Caco-2 (cell line): ENCODE measurements around the gene CHCHD1. TPM values are rescaled to one million over a fixed set of nuclear protein-coding genes. Genes with fewer than 3 reads are reported as not detected.

Experiments used
- BruUV-seq: library from RNA; stranded (reverse); fragments of 400-500 nt; replicated peaks from 2 replicates; lab custom pipeline; 2021; lab: Mats Ljungman, UMichigan
- CTCF ChIA-PET: fragments of 300-600 bp; sonication (Branson Sonifier 250); formaldehyde crosslinking; loops from one replicate; lab custom pipeline; 2022; ENCODE audit warnings: antibody characterized with exemption; lab: Charles Lee
- POLR2A ChIA-PET: fragments of 300-600 bp; sonication (Branson Sonifier 250); formaldehyde crosslinking; loops from one replicate; lab custom pipeline; 2022; ENCODE audit warnings: antibody characterized with exemption; lab: Charles Lee
- DNase-seq, 2 experiments: peaks; one replicate each; pipeline versions ENCODE4 v3.0.0 to v3.0.0-alpha.2; 2020 to 2022
- H3K27me3 ChIP-seq: replicated peaks from 2 replicates; pipeline ENCODE4 v1.6.0; 2011; ENCODE audit warnings: low read length; ENCODE audit not compliant: control insufficient read depth, insufficient read depth
- H3K36me3 ChIP-seq: 2 replicates; pipeline ENCODE4 v1.5.1; 2011; ENCODE audit warnings: low read length; ENCODE audit not compliant: control insufficient read depth, insufficient read depth
- H3K4me1 ChIP-seq: fragments of 250-450 bp; sonication (Bioruptor Pico); 2 replicates; pipeline ENCODE4 v1.5.1; 2020; ENCODE audit warnings: mild to moderate bottlenecking
- H3K4me3 ChIP-seq: 2 replicates; pipeline ENCODE4 v1.5.1; 2011; ENCODE audit warnings: low read depth, mild to moderate bottlenecking, control low read depth, low read length
- H3K9me3 ChIP-seq: fragments of 250-450 bp; sonication (Bioruptor Pico); 2 replicates; pipeline ENCODE4 v1.5.1; 2020; ENCODE audit warnings: mild to moderate bottlenecking, moderate library complexity
- H3K27ac Mint-ChIP-seq: one replicate; pipeline ENCODE4 v1.8.0; 2022; ENCODE audit warnings: mixed read lengths; ENCODE audit not compliant: unreplicated experiment
- H3K27me3 Mint-ChIP-seq: one replicate; pipeline ENCODE4 v1.8.0; 2022; ENCODE audit warnings: mixed read lengths; ENCODE audit not compliant: insufficient read depth, unreplicated experiment
- H3K36me3 Mint-ChIP-seq: one replicate; pipeline ENCODE4 v1.8.0; 2022; ENCODE audit warnings: mild to moderate bottlenecking, mixed read lengths; ENCODE audit not compliant: insufficient read depth, unreplicated experiment
- H3K4me1 Mint-ChIP-seq: one replicate; pipeline ENCODE4 v1.8.0; 2022; ENCODE audit warnings: low read depth, mixed read lengths; ENCODE audit not compliant: unreplicated experiment
- H3K4me3 Mint-ChIP-seq: one replicate; pipeline ENCODE4 v1.8.0; 2022; ENCODE audit warnings: mild to moderate bottlenecking, moderate library complexity, mixed read lengths; ENCODE audit not compliant: unreplicated experiment
- H3K9me3 Mint-ChIP-seq: one replicate; pipeline ENCODE4 v1.8.0; 2022; ENCODE audit warnings: mixed read lengths; ENCODE audit not compliant: unreplicated experiment
- intact Hi-C: fragments of 100-400 bp; cut with micrococcal nuclease; formaldehyde crosslinking; loops from one replicate; pipeline ENCODE4 v1.10.0; 2022; ENCODE audit not compliant: unreplicated experiment
- total RNA-seq: library from RNA; stranded (reverse); gene quantifications from 2 replicates; pipeline ENCODE4 v1.2.3, GENCODE V29; 2022
- TF ChIP-seq, protein P1 (sequence below), 2 experiments: fragments of 200-600 bp in 1 of 2; IDR thresholded peaks; 1 replicate in 1 of 2; 2 replicates in 1 of 2; pipeline versions ENCODE4 v1.5.1 to v1.8.0; 2011 to 2022; ENCODE audit warnings: antibody characterized with exemption in 1 of 2, control low read depth in 1 of 2, inconsistent platforms in 1 of 2, low read depth in 1 of 2, low read length in 1 of 2, mild to moderate bottlenecking in 1 of 2, moderate library complexity in 1 of 2; ENCODE audit not compliant: insufficient read depth in 1 of 2, severe bottlenecking in 1 of 2, unreplicated experiment in 1 of 2

CHCHD1 gene
- total RNA-seq, 1 experiment from 2014 or later, result 44.1 TPM

DNA sequence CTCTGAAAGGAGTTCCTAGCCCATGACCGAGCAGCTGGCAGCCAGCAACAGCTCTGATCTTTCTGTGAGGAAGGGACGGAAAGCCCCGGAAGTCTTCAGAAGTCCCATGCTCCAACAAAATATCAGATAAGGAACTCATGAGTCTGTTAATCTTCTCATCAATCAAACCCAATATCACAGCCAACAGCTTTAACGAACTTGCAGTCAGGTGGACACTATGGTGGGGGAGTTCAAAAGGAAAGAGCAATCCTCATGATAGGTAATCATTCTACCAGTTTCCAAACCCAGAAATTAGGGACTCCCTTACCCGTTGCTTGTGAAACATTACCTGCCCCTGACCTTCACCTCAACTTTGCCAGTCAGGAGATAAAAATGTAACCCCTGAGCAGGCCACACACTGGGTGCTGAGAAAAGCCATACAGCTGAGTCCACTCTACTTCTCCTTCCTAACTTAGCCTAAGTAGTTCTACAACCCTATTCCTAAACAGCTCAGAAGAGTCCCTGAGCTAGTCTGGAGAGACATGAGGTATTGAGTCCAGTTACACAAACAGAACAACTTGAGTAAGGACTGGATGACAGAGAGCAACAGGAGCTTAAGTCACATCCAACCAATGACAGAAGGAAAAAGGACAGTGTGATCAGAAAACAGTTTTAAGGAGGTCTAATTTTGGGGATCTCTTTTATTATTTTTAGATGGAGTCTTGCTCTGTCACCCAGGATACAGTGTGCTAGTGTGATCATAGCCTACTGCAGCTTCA is 27.4 kb downstream of the CHCHD1 start:
- Mint-ChIP-seq H3K9me3 (no peaks in the 10 kb centered on the region), H3K27ac (no peak overlapping the region), H3K4me3 (peak overlapping the region; percentile 24), H3K36me3 (peaks cover 51% of the 10 kb centered on the region), H3K4me1 (no peaks in the 10 kb centered on the region), H3K27me3 (no peaks in the 10 kb centered on the region)
- BruUV-seq, result no TSS peak
- ChIA-PET CTCF (no interaction called here), POLR2A (no interaction called here)
- TF ChIP-seq, protein P1, sequence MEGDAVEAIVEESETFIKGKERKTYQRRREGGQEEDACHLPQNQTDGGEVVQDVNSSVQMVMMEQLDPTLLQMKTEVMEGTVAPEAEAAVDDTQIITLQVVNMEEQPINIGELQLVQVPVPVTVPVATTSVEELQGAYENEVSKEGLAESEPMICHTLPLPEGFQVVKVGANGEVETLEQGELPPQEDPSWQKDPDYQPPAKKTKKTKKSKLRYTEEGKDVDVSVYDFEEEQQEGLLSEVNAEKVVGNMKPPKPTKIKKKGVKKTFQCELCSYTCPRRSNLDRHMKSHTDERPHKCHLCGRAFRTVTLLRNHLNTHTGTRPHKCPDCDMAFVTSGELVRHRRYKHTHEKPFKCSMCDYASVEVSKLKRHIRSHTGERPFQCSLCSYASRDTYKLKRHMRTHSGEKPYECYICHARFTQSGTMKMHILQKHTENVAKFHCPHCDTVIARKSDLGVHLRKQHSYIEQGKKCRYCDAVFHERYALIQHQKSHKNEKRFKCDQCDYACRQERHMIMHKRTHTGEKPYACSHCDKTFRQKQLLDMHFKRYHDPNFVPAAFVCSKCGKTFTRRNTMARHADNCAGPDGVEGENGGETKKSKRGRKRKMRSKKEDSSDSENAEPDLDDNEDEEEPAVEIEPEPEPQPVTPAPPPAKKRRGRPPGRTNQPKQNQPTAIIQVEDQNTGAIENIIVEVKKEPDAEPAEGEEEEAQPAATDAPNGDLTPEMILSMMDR (IDR thresholded peaks at IDR 0.05; ENCODE audit: insufficient read depth in 1 of 2, low read depth in 1 of 2, low read length in 1 of 2, severe bottlenecking in 1 of 2, unreplicated experiment in 1 of 2), result no peak
- Histone ChIP-seq H3K9me3 (no peaks in the 10 kb centered on the region), H3K27me3 (no peaks in the 10 kb centered on the region), H3K36me3 (no peaks in the 10 kb centered on the region; the same call in 1 of the 2 replicates), H3K4me3 (no peak overlapping the region), H3K4me1 (no peaks in the 10 kb centered on the region)
- intact Hi-C loops, result no loop called here
- DNase-seq, result no peak

DNA sequence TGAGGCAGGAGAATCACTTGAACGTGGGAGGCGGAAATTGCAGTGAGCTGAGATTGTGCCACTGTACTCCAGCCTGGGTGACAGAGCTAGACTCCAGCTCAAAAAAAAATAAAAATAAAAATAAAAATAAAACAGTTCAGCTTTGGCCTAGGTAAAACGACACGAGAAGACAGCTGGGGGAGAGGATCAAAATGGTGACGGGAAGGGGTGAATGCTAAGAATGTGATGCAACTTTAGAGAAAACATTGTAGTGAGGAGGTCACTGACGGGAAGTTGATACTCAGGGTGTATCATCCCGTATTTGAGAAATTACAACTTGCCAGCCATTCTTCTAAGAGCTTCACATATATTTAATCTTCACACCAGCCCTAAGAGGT is 28.5 kb downstream of the CHCHD1 start:
- H3K27me3 Mint-ChIP-seq, result no peaks in the 10 kb centered on the region
- Histone ChIP-seq H3K4me3 (peak overlapping the region; percentile 83), H3K4me1 (no peaks in the 10 kb centered on the region), H3K27me3 (no peaks in the 10 kb centered on the region), H3K36me3 (no peaks in the 10 kb centered on the region), H3K9me3 (no peaks in the 10 kb centered on the region)
- H3K4me1 Mint-ChIP-seq, result no peaks in the 10 kb centered on the region
- H3K9me3 Mint-ChIP-seq, result no peaks in the 10 kb centered on the region
- CTCF ChIA-PET, result interaction anchor here (0.7 kb wide), 1 partner anchor 10 kb away, joined by 4 read pairs; no protein-coding TSS in a partner anchor
- no peak for DNase-seq
- no TSS peak for BruUV-seq
- H3K36me3 Mint-ChIP-seq, result peaks cover 55% of the 10 kb centered on the region
- intact Hi-C loops, result loop anchor here (2.0 kb wide), 1 partner anchor 24 kb away; no protein-coding TSS in a partner anchor
- H3K4me3 Mint-ChIP-seq, result peak overlapping the region; percentile 72
- TF ChIP-seq, protein P1 (IDR thresholded peaks at IDR 0.05; ENCODE audit: insufficient read depth in 1 of 2, low read depth in 1 of 2, low read length in 1 of 2, severe bottlenecking in 1 of 2, unreplicated experiment in 1 of 2), result no peak
- H3K27ac Mint-ChIP-seq, result peak overlapping the region; percentile 65
- POLR2A ChIA-PET, result no interaction called here

DNA sequence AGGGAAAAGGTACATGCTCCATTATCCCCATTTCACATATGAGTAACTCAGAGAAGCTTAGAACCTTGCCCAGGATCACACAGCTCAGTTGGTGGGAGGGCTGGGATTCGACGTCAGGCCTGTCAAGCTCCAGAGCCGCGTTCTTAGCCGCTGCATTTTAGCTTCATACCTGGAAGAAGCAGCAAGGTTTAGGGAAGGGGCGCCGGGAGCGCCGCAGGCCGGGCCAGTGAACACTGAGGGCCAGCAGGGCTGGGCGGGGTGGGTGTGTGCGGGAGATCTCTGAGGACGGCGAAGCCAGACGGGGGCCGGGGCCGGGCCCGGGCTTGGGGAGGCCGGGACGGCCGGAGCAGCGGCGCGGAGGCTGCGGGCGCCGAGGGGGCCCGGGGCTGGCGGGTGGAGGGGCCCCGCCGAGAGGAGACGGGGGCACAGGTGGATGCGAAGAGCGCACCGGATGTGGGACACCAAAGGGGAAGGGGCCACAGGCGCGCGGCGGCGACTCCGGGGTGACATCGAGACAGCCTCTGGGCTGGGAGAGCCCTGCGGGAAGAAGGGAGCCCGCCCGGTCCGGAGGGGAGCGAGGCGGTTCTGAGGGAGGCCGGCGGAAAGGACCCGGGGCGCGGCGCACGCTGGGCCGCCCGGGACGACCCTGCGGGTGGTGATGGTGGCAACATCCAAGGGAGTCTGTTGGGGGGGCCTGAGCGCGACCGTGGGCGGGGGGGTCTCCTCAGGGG is 29.1 kb downstream of the CHCHD1 start:
- Mint-ChIP-seq H3K4me1 (no peaks in the 10 kb centered on the region), H3K27ac (peak overlapping the region; percentile 65), H3K36me3 (peaks cover 49% of the 10 kb centered on the region), H3K27me3 (no peaks in the 10 kb centered on the region), H3K4me3 (peak overlapping the region; percentile 72), H3K9me3 (no peaks in the 10 kb centered on the region)
- ChIA-PET POLR2A (no interaction called here), CTCF (no interaction called here)
- intact Hi-C loops, result loop anchor here (2.0 kb wide), 1 partner anchor 24 kb away; no protein-coding TSS in a partner anchor
- Histone ChIP-seq H3K9me3 (no peaks in the 10 kb centered on the region), H3K36me3 (no peaks in the 10 kb centered on the region), H3K4me1 (no peaks in the 10 kb centered on the region), H3K4me3 (peak overlapping the region; percentile 83), H3K27me3 (no peaks in the 10 kb centered on the region)
- TF ChIP-seq, protein P1 (IDR thresholded peaks at IDR 0.05; ENCODE audit: insufficient read depth in 1 of 2, low read depth in 1 of 2, low read length in 1 of 2, severe bottlenecking in 1 of 2, unreplicated experiment in 1 of 2), result no peak
- no TSS peak for BruUV-seq
- peak in 1 of 2 experiments; percentile 51 for DNase-seq
